IMR-90 (cell line): Measurements from ENCODE around the gene KIF25. TPM values are rescaled to one million over a fixed set of nuclear protein-coding genes. Genes with fewer than 3 reads are reported as not detected.

ENCODE experiments used
- ATAC-seq: fragments of 200-7000 bp; cut with Tn5 transposase; 2 replicates; pipeline ENCODE4 v1.9.1; 2020; ENCODE audit warnings: low read depth, mild to moderate bottlenecking, moderate library complexity
- BruUV-seq: library from RNA; stranded (reverse); fragments of 400-500 nt; replicated peaks from 2 replicates; lab custom pipeline; 2021; lab: Mats Ljungman, UMichigan
- CTCF ChIA-PET: fragments of 300-600 bp; formaldehyde crosslinking; extraction: SDS; loops from one replicate; lab custom pipeline; 2021; ENCODE audit warnings: antibody characterized with exemption; lab: Yijun Ruan, JAX
- POLR2A ChIA-PET: fragments of 300-600 bp; sonication (Branson Sonifier 250); formaldehyde crosslinking; loops from one replicate; lab custom pipeline; 2022; ENCODE audit warnings: antibody characterized with exemption; ENCODE audit not compliant: unreplicated experiment; lab: Charles Lee
- DNase-seq: peaks from one replicate; pipeline ENCODE4 v3.0.0; 2013
- H2AFZ ChIP-seq: replicated peaks from 2 replicates; pipeline ENCODE3; 2013; ENCODE audit warnings: low read length, mild to moderate bottlenecking; ENCODE audit not compliant: poor library complexity
- H2AK5ac ChIP-seq: 2 replicates; pipeline ENCODE4 v1.6.1; 2013; ENCODE audit warnings: low read depth, low read length, inconsistent platforms
- H2AK9ac ChIP-seq: replicated peaks from 2 replicates; pipeline ENCODE3; 2013; ENCODE audit warnings: mild to moderate bottlenecking, low read depth, low read length, moderate library complexity; ENCODE audit not compliant: poor library complexity
- H2BK120ac ChIP-seq: 2 replicates; pipeline ENCODE4 v1.6.1; 2013; ENCODE audit warnings: low read depth, low read length, inconsistent platforms
- H2BK15ac ChIP-seq: 3 replicates; pipeline ENCODE4 v1.6.1; 2013; ENCODE audit warnings: low read depth, low read length, inconsistent platforms
- H2BK20ac ChIP-seq: 2 replicates; pipeline ENCODE4 v1.6.1; 2013; ENCODE audit warnings: low read depth, mild to moderate bottlenecking, inconsistent platforms, low read length, moderate library complexity
- H2BK5ac ChIP-seq: 2 replicates; pipeline ENCODE4 v1.6.1; 2013; ENCODE audit warnings: mild to moderate bottlenecking, low read depth, low read length, inconsistent platforms; ENCODE audit not compliant: poor library complexity, severe bottlenecking
- H3K14ac ChIP-seq: replicated peaks from 2 replicates; pipeline ENCODE4 v1.6.1; 2013; ENCODE audit warnings: low read depth, low read length, inconsistent platforms
- H3K18ac ChIP-seq: 2 replicates; pipeline ENCODE4 v1.6.1; 2013; ENCODE audit warnings: low read depth, low read length, control low read depth
- H3K23ac ChIP-seq: 2 replicates; pipeline ENCODE4 v1.6.1; 2013; ENCODE audit warnings: low read depth, low read length, inconsistent platforms
- H3K27ac ChIP-seq: 2 replicates; pipeline ENCODE4 v1.5.1; 2013; ENCODE audit warnings: mild to moderate bottlenecking, control low read depth, low read length; ENCODE audit not compliant: insufficient read depth
- H3K27me3 ChIP-seq: 2 replicates; pipeline ENCODE4 v1.6.1; 2013; ENCODE audit warnings: low read length; ENCODE audit not compliant: control insufficient read depth, insufficient read depth
- H3K36me3 ChIP-seq: 2 replicates; pipeline ENCODE4 v1.6.1; 2013; ENCODE audit warnings: low read length, mixed read lengths; ENCODE audit not compliant: control insufficient read depth, insufficient read depth
- H3K4ac ChIP-seq: 2 replicates; pipeline ENCODE4 v1.6.1; 2013; ENCODE audit warnings: low read depth, low read length, inconsistent platforms
- H3K4me1 ChIP-seq: 2 replicates; pipeline ENCODE4 v1.6.1; 2013; ENCODE audit warnings: low read length, mixed read lengths; ENCODE audit not compliant: control insufficient read depth, insufficient read depth
- H3K4me2 ChIP-seq: 2 replicates; pipeline ENCODE4 v1.6.1; 2013; ENCODE audit warnings: low read depth, mild to moderate bottlenecking, control low read depth, low read length, moderate library complexity
- H3K4me3 ChIP-seq: 2 replicates; pipeline ENCODE4 v1.5.1; 2013; ENCODE audit warnings: low read depth, mild to moderate bottlenecking, control low read depth, low read length, moderate library complexity; ENCODE audit not compliant: insufficient read depth
- H3K56ac ChIP-seq: 2 replicates; pipeline ENCODE4 v1.6.1; 2013; ENCODE audit warnings: low read length, inconsistent platforms; ENCODE audit not compliant: insufficient read depth; ENCODE audit errors: extremely low read depth
- H3K79me1 ChIP-seq, 2 experiments: 2 replicates each; pipeline ENCODE4 v1.6.1; 2013; ENCODE audit warnings: low read length in 2 of 2, inconsistent platforms in 1 of 2, low read depth in 1 of 2
- H3K9ac ChIP-seq: 2 replicates; pipeline ENCODE4 v1.6.1; 2013; ENCODE audit warnings: low read depth, low read length, control low read depth
- H3K9me1 ChIP-seq: 2 replicates; pipeline ENCODE4 v1.6.1; 2013; ENCODE audit warnings: low read length, inconsistent platforms; ENCODE audit not compliant: insufficient read depth
- H3K9me3 ChIP-seq: 2 replicates; pipeline ENCODE4 v1.6.1; 2013; ENCODE audit warnings: low read length; ENCODE audit not compliant: control insufficient read depth, insufficient read depth
- H4K20me1 ChIP-seq: 2 replicates; pipeline ENCODE4 v1.6.1; 2013; ENCODE audit warnings: low read length, inconsistent platforms; ENCODE audit not compliant: insufficient read depth
- H4K5ac ChIP-seq: 2 replicates; pipeline ENCODE4 v1.6.1; 2013; ENCODE audit warnings: mild to moderate bottlenecking, low read depth, low read length, control low read depth
- H4K8ac ChIP-seq, 2 experiments: 2 replicates each; pipeline ENCODE4 v1.6.1; 2013; ENCODE audit warnings: low read depth in 2 of 2, low read length in 2 of 2, control low read depth in 1 of 2, inconsistent platforms in 1 of 2
- H4K91ac ChIP-seq: 2 replicates; pipeline ENCODE4 v1.6.1; 2013; ENCODE audit warnings: low read depth, low read length, inconsistent platforms; ENCODE audit not compliant: insufficient read depth
- MAFK ChIP-seq: IDR thresholded peaks from 2 replicates; pipeline ENCODE4 v1.6.1; 2012; ENCODE audit warnings: low read depth, low read length, improper control_type of control experiment
- WGBS, 2 experiments: methylation state at CpG; one replicate each; pipeline versions ENCODE4 v1.1.5 to v1.1.7; 2013; ENCODE audit warnings: missing lambda C conversion rate in 2 of 2; ENCODE audit not compliant: insufficient read length in 1 of 2; ENCODE audit errors: extremely low coverage in 2 of 2; 5-methylcytosine and 5-hydroxymethylcytosine counted together
- dilution Hi-C: fragments of 300-500 bp; cut with HindIII; formaldehyde crosslinking; loops from one replicate; pipeline ENCODE4 v1.14.3; 2018; ENCODE audit warnings: low sequenced_read_pairs; ENCODE audit not compliant: unreplicated experiment
- in situ Hi-C: fragments of 300-500 bp; cut with MboI; formaldehyde crosslinking; loops from 3 replicates; pipeline ENCODE4 v1.14.3; 2019; ENCODE audit warnings: low sequenced_read_pairs, inconsistent platforms, mixed read lengths
- intact Hi-C: fragments of 100-400 bp; cut with micrococcal nuclease; formaldehyde crosslinking; loops from 2 replicates; pipeline ENCODE4 v1.10.0; 2022
- polyA plus RNA-seq, 3 experiments: library from polyadenylated mRNA; depleted of rRNA; stranded (reverse); fragments of >200 nt; gene quantifications; 2 replicates each; pipeline ENCODE4 v1.2.3, GENCODE V29; 2012; ENCODE audit warnings: low replicate concordance in 1 of 3
- total RNA-seq: library from RNA; depleted of rRNA; stranded (reverse); fragments of >200 nt; gene quantifications from 2 replicates; pipeline ENCODE4 v1.2.3, GENCODE V29; 2012
- TF ChIP-seq, protein P1 (sequence below): conservative IDR thresholded peaks from 2 replicates; pipeline ENCODE4 v1.5.1; 2012; ENCODE audit warnings: mild to moderate bottlenecking, low read depth, low read length, improper control_type of control experiment

KIF25 gene
- total and polyA plus RNA-seq, 2 of the 4 experiments (the other 2 are of a cell fraction) = not detected

- Histone ChIP-seq H2BK15ac (no peak overlapping the region), H3K4me3 (no peak overlapping the region), H3K36me3 (no peaks in the 10 kb centered on the region), H3K9ac (no peak overlapping the region), H3K4me1 (peaks cover 15% of the 10 kb centered on the region; the same call in 1 of the 2 replicates), H2AK5ac (no peak overlapping the region), H3K79me1 (no peaks in the 10 kb centered on the region), H3K27ac (no peak overlapping the region), H3K56ac (no peak overlapping the region), H3K9me3 (no peaks in the 10 kb centered on the region), H4K91ac (no peak overlapping the region), H3K4me2 (no peak overlapping the region), H4K8ac (no peak overlapping the region), H2AFZ (no peak overlapping the region), H4K20me1 (no peaks in the 10 kb centered on the region; the same call in 1 of the 2 replicates), H3K14ac (no peak overlapping the region), H3K18ac (no peak overlapping the region), H2BK20ac (no peak overlapping the region), H3K9me1 (no peaks in the 10 kb centered on the region), H2BK120ac (no peak overlapping the region), H3K23ac (no peak overlapping the region), H3K4ac (no peak overlapping the region), H3K27me3 (no peaks in the 10 kb centered on the region; the same call in 1 of the 2 replicates), H2AK9ac (no peak overlapping the region), H2BK5ac (no peak overlapping the region), H4K5ac (no peak overlapping the region)
- dilution Hi-C loops = no loop called here
- in situ Hi-C loops = no loop called here
- POLR2A ChIA-PET = no interaction called here
- CTCF ChIA-PET = interaction anchor here (1.0 kb wide), 1 partner anchor 13 kb away, joined by 3 read pairs; no protein-coding TSS in a partner anchor
- DNase-seq = no peak
- no TSS peak for BruUV-seq
- WGBS, 2 experiments = 65% methylated on average over 8 of the region's 16 CpGs; no CpG with 5 or more reads in 1 of the 2 experiments
- intact Hi-C loops = no loop called here
- TF ChIP-seq, protein P1, sequence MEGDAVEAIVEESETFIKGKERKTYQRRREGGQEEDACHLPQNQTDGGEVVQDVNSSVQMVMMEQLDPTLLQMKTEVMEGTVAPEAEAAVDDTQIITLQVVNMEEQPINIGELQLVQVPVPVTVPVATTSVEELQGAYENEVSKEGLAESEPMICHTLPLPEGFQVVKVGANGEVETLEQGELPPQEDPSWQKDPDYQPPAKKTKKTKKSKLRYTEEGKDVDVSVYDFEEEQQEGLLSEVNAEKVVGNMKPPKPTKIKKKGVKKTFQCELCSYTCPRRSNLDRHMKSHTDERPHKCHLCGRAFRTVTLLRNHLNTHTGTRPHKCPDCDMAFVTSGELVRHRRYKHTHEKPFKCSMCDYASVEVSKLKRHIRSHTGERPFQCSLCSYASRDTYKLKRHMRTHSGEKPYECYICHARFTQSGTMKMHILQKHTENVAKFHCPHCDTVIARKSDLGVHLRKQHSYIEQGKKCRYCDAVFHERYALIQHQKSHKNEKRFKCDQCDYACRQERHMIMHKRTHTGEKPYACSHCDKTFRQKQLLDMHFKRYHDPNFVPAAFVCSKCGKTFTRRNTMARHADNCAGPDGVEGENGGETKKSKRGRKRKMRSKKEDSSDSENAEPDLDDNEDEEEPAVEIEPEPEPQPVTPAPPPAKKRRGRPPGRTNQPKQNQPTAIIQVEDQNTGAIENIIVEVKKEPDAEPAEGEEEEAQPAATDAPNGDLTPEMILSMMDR = no peak
- no peak for TF ChIP-seq MAFK
- ATAC-seq = no peak
Measured at GRCh38 chr6:168090064-168090690, 92.7 kb downstream of the KIF25 start.
